ENCODE measurements around the gene VAV2.

DNA sequence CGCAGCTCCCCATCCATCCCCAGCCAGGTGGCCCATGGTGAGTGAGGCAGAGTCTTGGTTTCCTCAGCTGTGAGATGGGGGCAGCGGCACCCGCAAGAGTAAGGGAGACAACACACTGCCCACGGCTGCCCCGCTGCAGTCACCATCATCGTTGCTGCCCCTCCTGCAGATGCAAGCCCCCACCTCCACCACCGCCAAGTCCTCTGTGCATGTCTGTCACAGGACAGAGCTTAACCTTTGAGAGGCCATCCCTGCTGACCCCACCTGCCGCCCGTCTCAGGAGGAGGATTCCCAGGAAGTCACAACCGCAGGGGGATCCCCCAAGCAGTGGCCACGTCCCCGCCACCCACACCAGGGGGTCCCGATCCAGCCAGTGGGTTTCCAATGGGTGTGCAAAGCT is 113.7 kb downstream of the VAV2 start:
- TF ChIP-seq, protein P1, sequence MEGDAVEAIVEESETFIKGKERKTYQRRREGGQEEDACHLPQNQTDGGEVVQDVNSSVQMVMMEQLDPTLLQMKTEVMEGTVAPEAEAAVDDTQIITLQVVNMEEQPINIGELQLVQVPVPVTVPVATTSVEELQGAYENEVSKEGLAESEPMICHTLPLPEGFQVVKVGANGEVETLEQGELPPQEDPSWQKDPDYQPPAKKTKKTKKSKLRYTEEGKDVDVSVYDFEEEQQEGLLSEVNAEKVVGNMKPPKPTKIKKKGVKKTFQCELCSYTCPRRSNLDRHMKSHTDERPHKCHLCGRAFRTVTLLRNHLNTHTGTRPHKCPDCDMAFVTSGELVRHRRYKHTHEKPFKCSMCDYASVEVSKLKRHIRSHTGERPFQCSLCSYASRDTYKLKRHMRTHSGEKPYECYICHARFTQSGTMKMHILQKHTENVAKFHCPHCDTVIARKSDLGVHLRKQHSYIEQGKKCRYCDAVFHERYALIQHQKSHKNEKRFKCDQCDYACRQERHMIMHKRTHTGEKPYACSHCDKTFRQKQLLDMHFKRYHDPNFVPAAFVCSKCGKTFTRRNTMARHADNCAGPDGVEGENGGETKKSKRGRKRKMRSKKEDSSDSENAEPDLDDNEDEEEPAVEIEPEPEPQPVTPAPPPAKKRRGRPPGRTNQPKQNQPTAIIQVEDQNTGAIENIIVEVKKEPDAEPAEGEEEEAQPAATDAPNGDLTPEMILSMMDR (conservative IDR thresholded peaks at IDR 0.05; ENCODE audit: low read depth, low read length), result no peak
- TF ChIP-seq EZH2 (IDR thresholded peaks at IDR 0.05; ENCODE audit: low read length, unreplicated experiment), result no peak
